Ascending aorta (tissue), 2 donors: ENCODE data around the gene CSNK2A2. TPM values are rescaled to one million over a fixed set of nuclear protein-coding genes. Genes with fewer than 3 reads are reported as not detected.

Experiments used
- DNase-seq, 2 donors: peaks; one replicate each; pipeline ENCODE4 v3.0.0-alpha.2; 2019; ENCODE audit warnings: low spot score in 2 of 2
- H3K27ac ChIP-seq, 2 donors: fragments of 200-600 bp; sonication (generic); one replicate each; pipeline ENCODE4 v1.5.1; 2016 to 2017; ENCODE audit warnings: mild to moderate bottlenecking in 1 of 2
- H3K27me3 ChIP-seq: fragments of 200-600 bp; sonication (generic); one replicate; pipeline ENCODE4 v1.5.1; 2017
- H3K36me3 ChIP-seq, 2 donors: fragments of 200-600 bp; sonication (generic); one replicate each; pipeline ENCODE4 v1.5.1; 2016
- H3K4me1 ChIP-seq, 2 donors: fragments of 200-600 bp; sonication (generic); one replicate each; pipeline ENCODE4 v1.5.1; 2016 to 2017; ENCODE audit warnings: mild to moderate bottlenecking in 1 of 2
- H3K4me3 ChIP-seq, 2 donors: fragments of 200-600 bp; sonication (generic); one replicate each; pipeline ENCODE4 v1.5.1; 2016 to 2017; ENCODE audit warnings: mild to moderate bottlenecking in 1 of 2
- H3K9me3 ChIP-seq, 2 donors: fragments of 200-600 bp; sonication (generic); one replicate each; pipeline ENCODE4 v1.5.1; 2016
- CTCF ChIP-seq, 3 experiments: fragments of 200-600 bp in 2 of 3; fragments of 450-650 bp in 1 of 3; sonication (generic) in 2 of 3; IDR thresholded peaks; one replicate each; pipeline ENCODE4 v1.5.1; 2016 to 2019; ENCODE audit warnings: antibody characterized with exemption in 3 of 3, mild to moderate bottlenecking in 1 of 3, moderate library complexity in 1 of 3
- intact Hi-C: fragments of 100-400 bp; cut with DNase I; formaldehyde crosslinking; loops from one replicate; pipeline ENCODE4 v1.15.1; 2023
- total RNA-seq: library from RNA; depleted of rRNA; stranded (reverse); fragments of >200 nt; gene quantifications from one replicate; pipeline ENCODE4 v1.1.0, GENCODE V29; 2016

Gene CSNK2A2
- total RNA-seq, 1 donor from 2014 or later: 14.5 TPM

DNA sequence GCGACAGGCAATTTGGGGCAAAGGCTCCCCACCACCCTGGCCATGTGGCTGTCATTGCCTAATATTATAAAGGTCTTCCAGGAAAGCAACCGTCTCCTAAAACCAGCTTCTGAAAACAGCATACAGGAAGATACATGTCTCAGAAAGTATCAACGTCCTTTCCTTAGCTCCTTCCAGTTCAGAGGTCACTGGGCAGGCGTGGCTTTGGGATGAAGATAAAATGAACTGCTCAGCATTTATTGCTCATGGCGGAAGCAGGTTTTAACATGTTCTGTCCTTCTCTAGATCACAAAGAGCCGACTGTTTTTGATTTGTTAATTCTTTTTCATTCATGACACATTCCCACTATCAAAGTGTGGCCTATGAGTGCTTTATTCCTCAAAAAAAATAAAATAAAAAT, 76.8 kb downstream of the CSNK2A2 start:
- Histone ChIP-seq H3K36me3 (peaks cover 0 to 5% of the 10 kb centered on the region in 2 donors), H3K4me1 (peaks cover 3 to 39% of the 10 kb centered on the region in 2 donors), H3K27me3 (no peaks in the 10 kb centered on the region), H3K4me3 (no peak overlapping the region), H3K9me3 (no peaks in the 10 kb centered on the region), H3K27ac (no peak overlapping the region)
- TF ChIP-seq CTCF (IDR thresholded peaks at IDR 0.05): no peak
- intact Hi-C loops: no loop called here
- DNase-seq: no peak

DNA sequence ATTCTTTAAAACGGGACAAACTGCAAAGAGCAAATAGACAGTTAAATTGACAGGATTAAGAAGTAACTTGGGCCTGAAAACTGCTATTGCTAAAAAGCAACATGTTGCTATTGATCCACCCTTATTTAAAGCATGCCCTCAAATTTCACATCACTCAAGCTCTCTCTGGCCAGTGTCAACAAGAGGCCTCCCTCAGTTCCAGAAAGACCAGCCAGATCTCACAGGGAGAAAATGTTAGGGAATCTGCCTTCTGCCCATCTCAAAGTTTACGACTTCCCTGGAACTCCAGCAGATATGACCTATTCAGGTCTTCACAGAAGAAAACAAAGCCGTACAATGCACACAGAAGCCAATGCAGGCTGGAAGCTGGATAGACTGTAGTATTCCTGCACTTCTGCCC, 77.7 kb downstream of the CSNK2A2 start:
- intact Hi-C loops: no loop called here
- H3K27me3 ChIP-seq: no peaks in the 10 kb centered on the region
- TF ChIP-seq CTCF (IDR thresholded peaks at IDR 0.05): no peak
- no peak overlapping the region for H3K4me3 ChIP-seq
- DNase-seq: no peak
- H3K27ac ChIP-seq: no peak overlapping the region
- H3K36me3 ChIP-seq: peaks cover 8 to 14% of the 10 kb centered on the region in 2 donors
- peaks cover 0 to 30% of the 10 kb centered on the region in 2 donors for H3K4me1 ChIP-seq
- H3K9me3 ChIP-seq: no peaks in the 10 kb centered on the region

- Histone ChIP-seq H3K36me3 (peaks cover 16 to 22% of the 10 kb centered on the region in 2 donors), H3K27ac (no peak overlapping the region), H3K9me3 (no peaks in the 10 kb centered on the region), H3K4me1 (peaks cover 0 to 29% of the 10 kb centered on the region in 2 donors), H3K27me3 (no peaks in the 10 kb centered on the region), H3K4me3 (no peak overlapping the region)
- intact Hi-C loops: no loop called here
- no peak for TF ChIP-seq CTCF (IDR thresholded peaks at IDR 0.05)
- no peak for DNase-seq
Observed at GRCh38 chr16:58119509-58119845, 78.4 kb downstream of the CSNK2A2 start.

DNA sequence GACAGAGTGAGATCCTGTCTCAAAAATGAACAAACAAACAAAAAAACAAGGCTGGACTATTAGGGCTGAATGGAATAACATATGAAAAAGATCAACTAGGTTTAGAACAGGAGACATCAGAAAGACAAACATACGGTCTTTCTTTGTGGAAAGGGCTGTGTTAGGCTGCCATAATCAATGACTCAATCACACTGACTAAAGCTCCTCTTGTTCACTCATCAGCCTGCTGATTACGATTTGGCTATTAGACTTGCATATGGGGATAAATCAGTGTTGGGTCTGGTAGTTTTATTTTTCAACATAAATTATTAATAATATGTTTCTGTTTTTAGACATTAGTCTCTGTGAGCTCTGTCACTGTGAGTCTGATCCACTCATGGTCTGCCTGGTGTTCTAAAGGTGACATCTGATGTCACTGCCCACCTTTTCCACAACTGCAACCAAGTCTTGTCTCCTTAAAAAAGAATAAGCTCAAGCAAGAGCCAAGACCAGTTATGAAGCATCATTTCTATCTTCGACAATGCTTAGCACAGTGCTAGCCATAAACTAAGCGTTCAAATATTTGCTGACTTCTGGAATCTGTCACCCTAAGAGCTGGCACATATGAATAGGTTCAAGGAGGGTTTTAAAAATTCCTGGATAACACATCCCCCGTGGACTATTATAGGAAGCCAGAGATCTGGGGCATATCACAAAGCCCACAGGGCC, 79.0 kb downstream of the CSNK2A2 start:
- TF ChIP-seq CTCF (IDR thresholded peaks at IDR 0.05): no peak
- no peak overlapping the region for H3K27ac ChIP-seq
- H3K4me1 ChIP-seq: peaks cover 0 to 29% of the 10 kb centered on the region in 2 donors
- no peak overlapping the region for H3K4me3 ChIP-seq
- peak in 1 of 2 donors; percentile 22 for DNase-seq
- no peaks in the 10 kb centered on the region for H3K9me3 ChIP-seq
- H3K27me3 ChIP-seq: no peaks in the 10 kb centered on the region
- peaks cover 21 to 27% of the 10 kb centered on the region in 2 donors for H3K36me3 ChIP-seq
- intact Hi-C loops: no loop called here

- no peak for TF ChIP-seq CTCF (IDR thresholded peaks at IDR 0.05)
- Histone ChIP-seq H3K4me1 (peaks cover 0 to 23% of the 10 kb centered on the region in 2 donors), H3K4me3 (no peak overlapping the region), H3K36me3 (peaks cover 34 to 47% of the 10 kb centered on the region in 2 donors), H3K27me3 (no peaks in the 10 kb centered on the region), H3K27ac (no peak overlapping the region), H3K9me3 (no peaks in the 10 kb centered on the region)
- intact Hi-C loops: no loop called here
- peak in 1 of 2 donors; percentile 27 for DNase-seq
Observed at GRCh38 chr16:58116529-58116928, 81.4 kb downstream of the CSNK2A2 start.
